HL-60 (cell line): ENCODE data around the gene CDKL4.

Source experiments
- POLR2AphosphoS5 ChIP-seq: IDR thresholded peaks from 2 replicates; pipeline ENCODE4 v1.6.1; 2012; ENCODE audit warnings: low read depth
- TF ChIP-seq, protein P1 (sequence below): IDR thresholded peaks from one replicate; pipeline ENCODE4 v1.5.1; 2011; ENCODE audit warnings: low read length, control low read depth, inconsistent platforms; ENCODE audit not compliant: insufficient read depth

- TF ChIP-seq, protein P1, sequence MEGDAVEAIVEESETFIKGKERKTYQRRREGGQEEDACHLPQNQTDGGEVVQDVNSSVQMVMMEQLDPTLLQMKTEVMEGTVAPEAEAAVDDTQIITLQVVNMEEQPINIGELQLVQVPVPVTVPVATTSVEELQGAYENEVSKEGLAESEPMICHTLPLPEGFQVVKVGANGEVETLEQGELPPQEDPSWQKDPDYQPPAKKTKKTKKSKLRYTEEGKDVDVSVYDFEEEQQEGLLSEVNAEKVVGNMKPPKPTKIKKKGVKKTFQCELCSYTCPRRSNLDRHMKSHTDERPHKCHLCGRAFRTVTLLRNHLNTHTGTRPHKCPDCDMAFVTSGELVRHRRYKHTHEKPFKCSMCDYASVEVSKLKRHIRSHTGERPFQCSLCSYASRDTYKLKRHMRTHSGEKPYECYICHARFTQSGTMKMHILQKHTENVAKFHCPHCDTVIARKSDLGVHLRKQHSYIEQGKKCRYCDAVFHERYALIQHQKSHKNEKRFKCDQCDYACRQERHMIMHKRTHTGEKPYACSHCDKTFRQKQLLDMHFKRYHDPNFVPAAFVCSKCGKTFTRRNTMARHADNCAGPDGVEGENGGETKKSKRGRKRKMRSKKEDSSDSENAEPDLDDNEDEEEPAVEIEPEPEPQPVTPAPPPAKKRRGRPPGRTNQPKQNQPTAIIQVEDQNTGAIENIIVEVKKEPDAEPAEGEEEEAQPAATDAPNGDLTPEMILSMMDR, result no peak
- TF ChIP-seq POLR2AphosphoS5, result no peak
Measured at GRCh38 chr2:39215545-39215944, 28.2 kb downstream of the CDKL4 start.
